Measurements from ENCODE around the gene MTA3.
A peak's percentile ranks its signal among the peaks of the same experiment; 100 is the strongest.

MTA3 gene

GRCh38 chr2:42795841-42796301 lies 227.4 kb downstream of the MTA3 start:
- H3K36me3 ChIP-seq (ENCODE audit: insufficient read depth, low read length) = no peaks in the 10 kb centered on the region
- no peaks in the 10 kb centered on the region for H3K9me2 ChIP-seq (ENCODE audit: low read depth, low read length)
- H3K27me3 ChIP-seq (ENCODE audit: insufficient read depth, low read length) = no peaks in the 10 kb centered on the region
- no peaks in the 10 kb centered on the region for H3K9me3 ChIP-seq (ENCODE audit: low read length)
- H3K4me3 ChIP-seq (ENCODE audit: low read depth, low read length, poor library complexity, severe bottlenecking) = peak overlapping the region; percentile 15
- no peaks in the 10 kb centered on the region for H3K79me2 ChIP-seq (ENCODE audit: insufficient read depth, low read length)
- peak overlapping the region; percentile 45 for H3K4me2 ChIP-seq (ENCODE audit: low read length)
- 0 out of 2 replicates have a peak, but pooled peaks cover 6% of the 10 kb centered on the region for H3F3A ChIP-seq (ENCODE audit: insufficient read depth, low read length)
- no peak overlapping the region for H2AFZ ChIP-seq (ENCODE audit: low read length)
- peak overlapping the region; percentile 24 for H3K9ac ChIP-seq (ENCODE audit: low read length)
- no peak for TF ChIP-seq CTCF (IDR thresholded peaks at IDR 0.05; ENCODE audit: low read length)
- no peak for TF ChIP-seq EZH2 (IDR thresholded peaks at IDR 0.05; ENCODE audit: borderline replicate concordance, low read length)
- no peaks in the 10 kb centered on the region for H4K20me1 ChIP-seq (ENCODE audit: insufficient read depth, low read length)
- H3K4me1 ChIP-seq (ENCODE audit: insufficient read depth, low read length, severe bottlenecking) = peaks cover 57% of the 10 kb centered on the region
- peak overlapping the region; percentile 89 for H3K27ac ChIP-seq (ENCODE audit: low read depth, low read length, poor library complexity, severe bottlenecking)

- H3K9ac ChIP-seq (ENCODE audit: low read length) = peak overlapping the region; percentile 24
- H3K9me3 ChIP-seq (ENCODE audit: low read length) = no peaks in the 10 kb centered on the region
- no peaks in the 10 kb centered on the region for H4K20me1 ChIP-seq (ENCODE audit: insufficient read depth, low read length)
- H3K27me3 ChIP-seq (ENCODE audit: insufficient read depth, low read length) = no peaks in the 10 kb centered on the region
- H3K27ac ChIP-seq (ENCODE audit: low read depth, low read length, poor library complexity, severe bottlenecking) = peak overlapping the region; percentile 89
- no peak for TF ChIP-seq EZH2 (IDR thresholded peaks at IDR 0.05; ENCODE audit: borderline replicate concordance, low read length)
- TF ChIP-seq CTCF (IDR thresholded peaks at IDR 0.05; ENCODE audit: low read length) = no peak
- H3K4me3 ChIP-seq (ENCODE audit: low read depth, low read length, poor library complexity, severe bottlenecking) = peak overlapping the region; percentile 15
- peaks cover 54% of the 10 kb centered on the region for H3K4me1 ChIP-seq (ENCODE audit: insufficient read depth, low read length, severe bottlenecking)
- no peaks in the 10 kb centered on the region for H3K36me3 ChIP-seq (ENCODE audit: insufficient read depth, low read length)
- 0 out of 2 replicates have a peak overlapping the region, but pooled peaks have one; percentile 2 for H2AFZ ChIP-seq (ENCODE audit: low read length)
- H3K4me2 ChIP-seq (ENCODE audit: low read length) = peak overlapping the region; percentile 45
- 0 out of 2 replicates have a peak, but pooled peaks cover 6% of the 10 kb centered on the region for H3F3A ChIP-seq (ENCODE audit: insufficient read depth, low read length)
- no peaks in the 10 kb centered on the region for H3K79me2 ChIP-seq (ENCODE audit: insufficient read depth, low read length)
- no peaks in the 10 kb centered on the region for H3K9me2 ChIP-seq (ENCODE audit: low read depth, low read length)
Measured at GRCh38 chr2:42796427-42797248, 228.2 kb downstream of the MTA3 start.

GRCh38 chr2:42797281-42797680 lies 228.8 kb downstream of the MTA3 start:
- Histone ChIP-seq H3K79me2 (ENCODE audit: insufficient read depth, low read length) (no peaks in the 10 kb centered on the region), H3K4me3 (ENCODE audit: low read depth, low read length, poor library complexity, severe bottlenecking) (no peak overlapping the region), H3K27me3 (ENCODE audit: insufficient read depth, low read length) (no peaks in the 10 kb centered on the region), H3K9me2 (ENCODE audit: low read depth, low read length) (no peaks in the 10 kb centered on the region), H3K27ac (ENCODE audit: low read depth, low read length, poor library complexity, severe bottlenecking) (no peak overlapping the region), H3K4me2 (ENCODE audit: low read length) (no peak overlapping the region), H3K4me1 (ENCODE audit: insufficient read depth, low read length, severe bottlenecking) (peaks cover 48% of the 10 kb centered on the region), H2AFZ (ENCODE audit: low read length) (no peak overlapping the region), H3K9ac (ENCODE audit: low read length) (no peak overlapping the region), H3K9me3 (ENCODE audit: low read length) (no peaks in the 10 kb centered on the region), H3F3A (ENCODE audit: insufficient read depth, low read length) (0 out of 2 replicates have a peak, but pooled peaks cover 6% of the 10 kb centered on the region), H4K20me1 (ENCODE audit: insufficient read depth, low read length) (no peaks in the 10 kb centered on the region), H3K36me3 (ENCODE audit: insufficient read depth, low read length) (no peaks in the 10 kb centered on the region)
- TF ChIP-seq EZH2 (IDR thresholded peaks at IDR 0.05; ENCODE audit: borderline replicate concordance, low read length) = no peak
- no peak for TF ChIP-seq CTCF (IDR thresholded peaks at IDR 0.05; ENCODE audit: low read length)

All from OCI-LY1 (cell line).